GM21576 (cell line): Measurements from ENCODE around the gene ENTREP3.

Source experiments
- ATAC-seq: cut with Tn5 transposase; IDR thresholded peaks from one replicate; pipeline ENCODE4 v1.9.1; 2021; ENCODE audit warnings: mild to moderate bottlenecking, moderate library complexity; ENCODE audit not compliant: unreplicated experiment

ENTREP3 gene

GRCh38 chr1:155202731-155203515 lies 52.4 kb downstream of the ENTREP3 start:
- ATAC-seq = no peak

GRCh38 chr1:155202198-155202597 lies 53.1 kb downstream of the ENTREP3 start:
- ATAC-seq = no peak

- ATAC-seq = no peak
Observed at GRCh38 chr1:155200920-155201319, 54.4 kb downstream of the ENTREP3 start.

GRCh38 chr1:155199792-155200191 lies 55.5 kb downstream of the ENTREP3 start:
- no peak for ATAC-seq

GRCh38 chr1:155198547-155198906 lies 56.8 kb downstream of the ENTREP3 start:
- no peak for ATAC-seq

- no peak for ATAC-seq
Observed at GRCh38 chr1:155197901-155198546, 57.3 kb downstream of the ENTREP3 start.
